HG02981 (cell line): ENCODE measurements around the gene ZFPL1.
A peak's percentile ranks its signal among the peaks of the same experiment; 100 is the strongest.

Experiments
- ATAC-seq: cut with Tn5 transposase; IDR thresholded peaks from one replicate; pipeline ENCODE4 v1.9.1; 2021; ENCODE audit warnings: mild to moderate bottlenecking, moderate library complexity; ENCODE audit not compliant: unreplicated experiment

Gene ZFPL1

DNA sequence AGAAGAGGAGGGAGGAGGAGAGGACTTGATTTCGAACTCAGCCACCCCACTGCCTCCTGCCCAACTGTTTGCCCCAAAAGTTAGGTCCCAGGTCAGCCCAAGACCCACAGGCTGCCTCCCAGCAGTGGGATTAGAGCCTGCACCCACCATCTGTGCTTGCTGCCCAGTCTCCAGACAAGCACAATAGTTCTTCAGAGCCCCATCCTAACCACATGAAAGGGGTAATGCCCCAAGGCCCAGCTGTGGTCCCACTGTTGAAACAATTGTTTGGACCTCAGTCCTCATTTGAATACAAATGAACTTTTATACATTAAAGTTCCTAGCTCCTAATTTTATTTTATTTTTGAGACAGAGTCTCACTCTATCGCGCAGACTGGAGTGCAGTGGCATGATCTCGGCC is 6.6 kb downstream of the ZFPL1 start:
- ATAC-seq: no peak

DNA sequence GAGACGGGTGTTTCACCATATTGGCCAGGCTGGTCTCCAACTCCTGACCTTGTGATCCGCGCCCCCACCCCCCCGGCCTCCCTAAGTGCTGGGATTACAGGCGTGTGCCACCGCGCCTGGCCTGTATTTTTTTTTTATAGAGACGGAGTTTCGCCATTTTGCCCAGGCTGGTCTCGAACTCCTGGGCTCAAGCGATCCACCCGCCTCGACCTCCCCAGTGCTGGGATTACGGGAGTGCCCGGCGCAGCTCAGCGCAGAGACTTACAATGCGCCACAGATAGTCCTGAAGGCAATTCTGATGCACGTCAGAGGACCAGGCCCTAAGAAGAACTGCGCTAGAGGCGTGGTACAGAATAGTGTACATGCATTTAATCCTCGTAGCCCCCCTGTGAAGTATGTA is 11.4 kb downstream of the ZFPL1 start:
- no peak for ATAC-seq

DNA sequence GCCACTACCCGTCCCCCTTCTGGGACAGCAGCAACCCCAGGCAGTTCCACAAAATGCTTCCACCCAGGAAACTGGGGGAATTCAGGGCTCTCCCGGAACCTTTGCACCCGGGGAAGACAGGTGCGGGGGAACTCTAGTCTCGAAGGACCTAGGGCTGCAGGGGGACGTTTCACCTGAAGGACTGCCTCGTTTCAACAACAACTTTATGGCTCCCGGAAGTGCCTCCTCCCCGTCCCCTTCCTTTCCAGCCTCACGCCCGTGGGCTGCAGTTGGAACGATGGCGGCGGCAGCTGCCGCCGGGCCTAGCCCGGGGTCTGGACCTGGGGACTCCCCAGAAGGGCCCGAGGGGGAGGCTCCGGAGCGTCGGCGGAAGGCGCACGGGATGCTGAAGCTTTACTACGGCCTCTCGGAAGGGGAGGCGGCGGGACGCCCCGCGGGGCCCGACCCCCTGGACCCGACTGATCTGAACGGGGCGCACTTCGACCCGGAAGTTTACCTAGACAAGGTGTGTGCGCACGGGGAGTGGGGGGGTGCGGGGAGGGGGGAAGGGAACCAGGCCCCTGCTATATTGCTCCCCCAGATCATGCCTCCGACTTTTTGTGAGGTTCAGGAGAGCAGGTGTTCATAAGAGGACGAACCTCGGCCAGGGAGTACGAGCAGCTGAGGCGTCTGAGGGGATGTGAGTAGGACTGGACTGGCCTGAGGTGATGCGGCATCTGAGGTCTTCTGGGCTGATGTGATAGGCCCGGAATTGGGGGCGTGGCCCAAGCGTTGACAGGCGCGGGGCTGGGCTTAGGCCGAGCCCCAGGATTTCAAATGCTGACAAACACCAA is 12.2 kb downstream of the ZFPL1 start, which contains the start of gene VPS51:
Gene VPS51, plus strand, starts transcription at position 241 of the 833 bp plus-strand sequence. Its CDS starts 37 bp downstream, at position 278.
- ATAC-seq: peak; percentile 86

DNA sequence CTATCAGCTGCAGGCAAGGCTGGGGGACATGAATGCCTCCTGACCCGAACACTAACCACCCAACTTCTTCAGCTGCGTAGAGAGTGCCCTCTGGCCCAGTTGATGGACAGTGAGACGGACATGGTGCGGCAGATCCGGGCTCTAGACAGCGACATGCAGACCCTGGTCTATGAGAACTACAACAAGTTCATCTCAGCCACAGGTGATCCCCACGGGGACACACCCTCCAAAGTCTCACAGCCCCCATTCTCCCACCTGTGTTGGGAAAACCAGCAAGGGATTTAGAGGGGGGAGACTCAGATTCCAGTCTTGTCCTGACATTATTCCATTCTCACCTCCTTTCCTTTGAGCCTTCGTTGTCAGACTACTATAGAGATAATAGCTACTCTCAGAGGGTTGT is 12.9 kb downstream of the ZFPL1 start:
- ATAC-seq: no peak

DNA sequence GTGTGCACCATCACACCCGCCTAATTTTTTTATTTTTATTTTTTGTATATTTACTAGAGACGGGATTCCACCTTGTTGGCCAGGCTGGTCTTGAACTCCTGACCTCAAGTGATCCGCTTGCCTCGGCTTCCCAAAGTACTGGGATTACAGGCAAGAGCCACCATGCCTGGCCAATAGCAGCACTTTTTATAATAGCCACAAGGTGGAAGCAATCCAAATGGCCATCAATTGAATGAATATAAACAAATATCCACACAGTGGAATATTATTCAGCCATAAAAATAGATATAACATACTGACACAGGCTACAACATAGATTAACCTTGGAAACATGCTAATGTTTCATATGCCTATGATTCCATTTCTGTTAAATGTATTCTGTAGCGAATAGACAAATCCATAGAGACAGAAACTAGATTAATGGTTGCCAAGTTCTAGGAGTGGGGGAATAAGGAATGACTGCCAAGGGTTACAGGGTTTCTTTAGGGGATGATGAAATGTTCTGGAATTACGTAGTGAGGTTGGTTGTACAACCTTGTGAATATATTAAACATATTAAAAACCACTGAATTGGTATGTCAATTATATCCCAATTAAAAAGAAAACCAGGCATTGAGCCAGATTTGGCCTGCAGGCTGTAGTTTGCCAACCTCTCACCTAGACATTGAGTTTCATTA is 16.8 kb downstream of the ZFPL1 start:
- no peak for ATAC-seq

DNA sequence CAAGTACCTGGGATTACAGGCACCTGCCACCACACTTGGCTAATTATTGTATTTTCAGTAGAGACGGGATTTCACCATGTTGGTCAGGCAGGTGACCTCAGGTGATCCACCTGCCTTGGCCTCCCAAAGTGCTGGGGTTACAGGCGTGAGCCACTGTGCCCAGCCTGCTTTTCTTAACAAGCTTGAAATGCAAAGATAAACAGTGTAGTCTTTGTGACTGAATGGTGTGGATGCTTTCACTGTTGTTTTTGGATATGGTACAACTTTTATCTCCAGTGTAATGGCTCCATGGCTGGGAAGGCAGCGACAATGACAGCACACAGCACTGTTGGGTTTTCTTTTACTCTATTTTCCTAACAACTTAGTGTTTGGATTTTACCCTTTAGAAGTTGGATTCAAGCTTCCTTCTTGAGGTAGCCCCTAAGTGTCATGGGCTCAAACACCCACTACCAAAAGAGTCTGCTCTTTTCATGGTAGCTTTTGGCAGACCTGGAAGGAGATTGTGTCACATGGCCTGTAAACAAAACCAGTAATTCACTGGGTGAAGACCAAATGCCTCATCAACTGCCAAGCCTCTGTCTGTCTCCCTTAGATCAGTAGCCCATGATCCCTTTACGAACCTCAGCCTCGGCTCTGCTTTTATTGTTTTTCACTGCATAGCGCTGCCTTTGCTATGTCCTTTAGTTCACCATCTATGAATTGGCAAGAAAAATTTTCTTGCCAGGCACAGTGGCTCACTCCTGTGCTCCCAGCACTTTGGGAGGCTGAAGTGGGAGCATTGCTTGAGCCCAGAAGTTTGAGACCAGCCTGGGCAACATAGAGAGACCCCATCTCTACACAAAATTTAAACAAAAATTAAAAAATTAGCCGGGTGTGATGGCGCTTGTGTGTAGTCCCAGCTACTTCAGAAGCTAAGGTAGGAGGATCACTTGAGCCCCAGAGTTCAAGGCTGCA is 18.4 kb downstream of the ZFPL1 start:
- no peak for ATAC-seq

DNA sequence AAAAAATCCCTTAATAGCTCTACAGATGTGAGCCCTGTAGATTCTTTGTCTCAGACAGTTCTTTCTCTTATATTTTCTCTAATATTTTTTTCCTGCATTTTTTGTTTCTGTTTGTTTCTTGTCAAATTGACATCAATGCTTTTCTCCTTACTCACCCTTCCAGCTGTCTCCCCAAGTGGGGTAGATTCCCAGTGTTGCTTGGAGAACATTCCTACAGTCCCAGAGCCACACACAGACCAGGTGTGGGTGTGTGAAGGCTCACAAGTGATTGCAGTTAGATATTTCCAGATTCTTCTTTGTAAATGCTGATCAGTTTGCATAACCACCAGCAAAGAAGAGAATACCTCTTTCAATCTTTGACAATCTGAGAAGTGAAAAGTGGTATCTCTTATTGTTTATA is 19.5 kb downstream of the ZFPL1 start:
- no peak for ATAC-seq

DNA sequence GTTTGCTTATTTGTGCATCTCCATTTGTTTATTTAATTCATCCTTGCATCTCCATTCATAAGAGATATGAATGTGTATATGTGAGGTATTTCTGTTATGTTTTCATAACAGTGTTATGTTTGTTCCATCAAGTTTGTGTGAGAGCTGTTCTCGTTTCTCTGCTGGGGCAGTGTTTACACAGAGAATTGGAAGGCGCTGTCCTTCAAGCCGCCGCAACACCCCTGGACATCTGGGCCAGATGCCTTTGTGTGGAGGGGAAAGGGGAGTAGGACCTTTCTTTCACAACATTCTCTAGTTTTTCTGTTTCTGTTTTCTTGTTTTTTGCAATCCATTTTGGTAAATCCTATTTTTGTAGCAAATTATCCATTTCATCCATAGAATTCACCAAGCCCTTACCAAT is 20.6 kb downstream of the ZFPL1 start:
- ATAC-seq: no peak

DNA sequence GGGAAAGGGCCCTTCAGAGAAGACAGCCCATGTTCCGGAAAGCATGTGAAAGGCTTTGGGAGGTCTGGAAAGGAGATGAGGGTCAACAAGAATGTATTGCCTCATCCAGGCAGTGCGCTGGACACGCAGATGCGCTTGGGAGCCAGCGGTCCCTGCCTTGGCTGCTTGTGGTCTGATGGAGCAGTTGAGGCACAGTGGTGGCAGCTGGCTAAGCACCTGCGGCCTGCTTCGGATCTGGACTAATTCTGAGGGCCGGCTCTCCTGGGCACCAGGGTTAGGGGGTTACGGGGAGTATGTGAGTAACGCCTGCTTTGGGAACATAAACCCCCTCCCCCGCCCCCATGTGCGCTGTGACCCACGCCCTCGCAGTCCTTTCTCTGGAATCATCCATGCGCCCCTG is 23.1 kb downstream of the ZFPL1 start:
- no peak for ATAC-seq

DNA sequence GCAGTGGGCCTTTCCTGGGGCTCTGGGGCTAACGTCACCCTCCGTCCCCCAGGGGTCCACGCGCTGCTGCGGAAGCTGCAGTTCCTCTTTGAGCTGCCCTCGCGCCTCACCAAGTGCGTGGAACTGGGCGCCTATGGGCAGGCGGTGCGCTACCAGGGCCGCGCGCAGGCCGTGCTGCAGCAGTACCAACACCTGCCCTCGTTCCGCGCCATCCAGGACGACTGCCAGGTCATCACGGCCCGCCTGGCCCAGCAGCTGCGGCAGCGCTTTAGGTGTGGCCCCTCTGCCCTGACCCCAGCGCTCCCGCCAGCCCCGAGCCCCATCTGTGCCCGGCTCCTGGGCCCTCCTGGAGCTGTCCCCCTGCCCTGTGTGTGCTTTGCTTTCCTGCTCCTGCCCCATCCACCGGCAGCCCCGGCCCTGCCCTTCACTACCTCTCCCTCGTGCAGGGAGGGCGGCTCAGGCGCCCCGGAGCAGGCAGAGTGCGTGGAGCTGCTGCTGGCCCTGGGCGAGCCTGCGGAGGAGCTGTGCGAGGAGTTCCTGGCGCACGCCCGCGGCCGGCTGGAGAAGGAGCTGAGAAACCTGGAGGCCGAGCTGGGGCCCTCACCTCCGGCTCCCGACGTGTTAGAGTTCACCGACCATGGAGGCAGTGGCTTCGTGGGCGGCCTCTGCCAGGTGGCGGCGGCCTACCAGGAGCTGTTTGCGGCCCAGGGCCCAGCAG is 23.9 kb downstream of the ZFPL1 start:
- no peak for ATAC-seq

DNA sequence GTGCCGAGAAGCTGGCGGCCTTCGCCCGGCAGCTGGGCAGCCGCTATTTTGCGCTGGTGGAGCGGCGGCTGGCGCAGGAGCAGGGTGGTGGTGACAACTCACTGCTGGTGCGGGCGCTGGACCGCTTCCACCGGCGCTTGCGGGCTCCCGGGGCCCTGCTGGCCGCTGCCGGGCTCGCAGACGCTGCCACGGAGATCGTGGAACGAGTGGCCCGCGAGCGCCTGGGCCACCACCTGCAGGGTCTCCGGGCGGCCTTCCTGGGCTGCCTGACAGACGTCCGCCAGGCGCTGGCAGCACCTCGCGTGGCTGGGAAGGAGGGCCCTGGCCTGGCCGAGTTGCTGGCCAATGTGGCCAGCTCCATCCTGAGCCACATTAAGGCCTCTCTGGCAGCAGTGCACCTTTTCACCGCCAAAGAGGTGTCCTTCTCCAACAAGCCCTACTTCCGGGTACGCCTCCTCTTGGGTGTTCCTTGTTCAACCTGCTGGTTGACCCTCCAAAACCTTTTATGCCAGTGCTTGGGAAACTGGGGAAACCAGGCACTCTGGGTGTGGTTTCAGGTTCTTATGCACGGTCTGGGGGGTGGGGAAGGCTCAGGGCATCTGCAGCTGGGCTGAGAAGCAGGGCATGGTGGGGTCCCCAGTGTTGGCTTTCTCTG is 24.6 kb downstream of the ZFPL1 start:
- no peak for ATAC-seq

DNA sequence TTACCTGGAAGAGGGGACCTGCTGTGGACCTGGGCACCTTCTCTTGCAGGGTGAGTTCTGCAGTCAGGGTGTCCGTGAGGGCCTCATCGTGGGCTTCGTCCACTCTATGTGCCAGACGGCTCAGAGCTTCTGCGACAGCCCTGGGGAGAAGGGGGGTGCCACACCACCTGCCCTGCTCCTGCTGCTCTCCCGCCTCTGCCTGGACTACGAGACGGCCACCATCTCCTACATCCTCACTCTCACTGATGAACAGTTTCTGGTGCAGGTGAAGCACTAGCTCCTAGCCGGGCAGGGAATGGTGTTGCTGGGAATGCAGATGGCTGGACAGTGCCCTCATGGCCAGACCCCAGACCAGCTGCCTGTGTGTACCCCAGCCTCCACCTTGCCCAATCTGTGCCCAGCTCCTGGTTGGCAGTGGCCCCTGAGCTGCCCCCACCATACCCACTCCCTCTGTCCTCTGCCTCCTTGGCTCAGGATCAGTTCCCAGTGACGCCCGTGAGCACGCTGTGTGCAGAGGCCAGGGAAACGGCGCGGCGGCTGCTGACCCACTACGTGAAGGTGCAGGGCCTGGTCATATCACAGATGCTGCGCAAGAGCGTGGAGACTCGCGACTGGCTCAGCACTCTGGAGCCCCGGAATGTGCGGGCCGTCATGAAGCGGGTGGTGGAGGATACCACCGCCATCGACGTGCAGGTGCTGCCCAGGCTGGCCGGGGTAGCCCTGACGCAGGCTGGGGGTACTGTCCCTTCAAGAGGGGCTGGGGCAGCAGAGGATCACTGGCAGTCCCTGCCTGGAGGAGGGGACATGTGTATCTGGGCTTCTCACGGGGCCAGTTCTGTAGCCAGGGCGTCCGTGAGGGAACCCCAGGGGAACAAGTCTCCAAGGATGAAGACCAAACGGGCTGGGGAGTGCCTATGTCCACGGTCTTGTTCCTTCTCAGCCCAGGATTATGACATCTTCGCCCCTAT is 25.5 kb downstream of the ZFPL1 start:
- ATAC-seq: no peak

DNA sequence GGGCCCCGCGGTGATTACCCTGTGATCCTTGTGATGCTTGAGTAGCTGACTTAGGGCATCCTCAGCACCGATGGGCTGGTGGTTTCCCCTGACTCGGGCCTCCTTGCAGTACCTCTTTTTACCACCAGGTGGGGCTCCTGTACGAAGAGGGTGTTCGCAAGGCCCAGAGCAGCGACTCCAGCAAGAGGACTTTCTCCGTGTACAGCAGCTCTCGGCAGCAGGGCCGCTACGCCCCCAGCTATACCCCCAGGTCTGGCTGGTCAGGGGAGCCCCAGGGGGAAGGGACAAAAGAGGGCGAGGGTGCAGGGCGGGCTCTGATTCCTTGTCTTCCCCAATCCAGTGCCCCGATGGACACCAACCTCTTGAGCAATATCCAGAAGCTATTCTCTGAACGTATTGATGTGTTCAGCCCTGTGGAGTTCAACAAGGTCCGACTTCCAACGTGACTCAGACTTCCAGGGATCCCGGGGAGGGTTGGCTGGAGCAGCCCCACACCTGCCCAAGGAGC is 26.4 kb downstream of the ZFPL1 start:
- no peak for ATAC-seq

DNA sequence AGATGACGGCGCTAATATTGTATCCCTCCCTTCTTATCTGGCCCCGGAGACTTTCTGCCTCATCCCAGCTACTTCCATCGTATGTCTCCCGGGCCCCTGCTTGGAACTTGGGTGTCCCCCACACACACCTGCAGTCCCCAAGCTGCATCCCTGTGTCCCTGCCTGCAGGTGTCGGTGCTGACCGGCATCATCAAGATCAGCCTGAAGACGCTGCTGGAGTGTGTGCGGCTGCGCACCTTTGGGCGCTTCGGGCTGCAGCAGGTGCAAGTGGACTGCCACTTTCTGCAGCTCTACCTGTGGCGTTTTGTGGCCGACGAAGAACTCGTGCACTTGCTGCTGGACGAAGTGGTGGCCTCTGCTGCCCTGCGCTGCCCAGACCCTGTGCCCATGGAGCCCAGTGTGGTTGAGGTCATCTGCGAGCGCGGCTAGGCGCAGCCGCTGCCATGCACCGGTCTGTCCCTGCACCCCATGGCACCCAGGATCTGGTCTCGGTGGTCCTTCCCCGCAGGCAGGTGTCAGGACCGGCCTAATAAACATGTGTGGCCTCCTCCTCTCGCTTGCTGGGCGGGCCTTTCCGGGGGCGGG is 27.2 kb downstream of the ZFPL1 start:
- ATAC-seq: no peak

DNA sequence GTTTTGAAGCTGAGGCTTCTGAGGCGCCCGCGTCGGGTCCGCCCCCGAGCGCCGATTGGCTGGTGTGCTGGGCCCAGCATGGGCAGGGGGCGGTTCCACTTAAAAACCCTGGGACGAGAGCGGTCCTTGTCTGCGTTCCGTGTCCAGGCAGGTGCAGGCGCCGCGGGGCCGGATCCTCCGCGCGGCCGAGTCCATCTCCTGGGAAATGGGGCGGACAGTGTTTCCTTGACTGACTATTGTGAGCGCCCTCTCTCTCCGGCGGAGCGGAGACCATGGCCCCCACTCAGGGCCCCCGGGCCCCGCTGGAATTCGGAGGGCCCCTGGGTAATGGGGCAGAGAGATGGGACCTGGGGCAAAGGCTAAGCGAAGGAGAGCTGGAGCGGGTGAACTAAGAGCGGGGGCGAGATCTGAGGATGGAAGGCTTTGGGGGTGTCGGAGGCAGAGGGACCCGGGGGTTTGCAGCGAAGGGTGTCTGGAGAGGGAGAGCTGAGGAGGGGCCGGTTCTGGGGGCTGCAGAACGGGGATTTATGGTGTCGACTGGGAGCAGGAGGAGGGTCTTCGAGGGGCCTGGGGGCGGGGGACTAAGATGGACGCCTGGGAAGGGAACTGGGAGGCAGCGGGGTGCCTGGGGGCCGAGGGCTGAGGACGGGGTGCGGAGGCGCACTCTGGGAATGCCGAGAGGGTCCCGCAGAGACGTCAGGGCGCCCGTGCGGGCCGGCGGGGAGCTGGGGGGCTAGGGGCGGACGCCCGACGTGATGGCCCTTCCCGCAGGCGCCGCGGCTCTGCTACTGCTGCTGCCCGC is 27.9 kb downstream of the ZFPL1 start, which contains the start of gene TM7SF2:
Gene TM7SF2, plus strand, starts transcription at position 129 of the 802 bp plus-strand sequence. Its CDS starts 144 bp downstream, at position 273.
- ATAC-seq: peak; percentile 60

DNA sequence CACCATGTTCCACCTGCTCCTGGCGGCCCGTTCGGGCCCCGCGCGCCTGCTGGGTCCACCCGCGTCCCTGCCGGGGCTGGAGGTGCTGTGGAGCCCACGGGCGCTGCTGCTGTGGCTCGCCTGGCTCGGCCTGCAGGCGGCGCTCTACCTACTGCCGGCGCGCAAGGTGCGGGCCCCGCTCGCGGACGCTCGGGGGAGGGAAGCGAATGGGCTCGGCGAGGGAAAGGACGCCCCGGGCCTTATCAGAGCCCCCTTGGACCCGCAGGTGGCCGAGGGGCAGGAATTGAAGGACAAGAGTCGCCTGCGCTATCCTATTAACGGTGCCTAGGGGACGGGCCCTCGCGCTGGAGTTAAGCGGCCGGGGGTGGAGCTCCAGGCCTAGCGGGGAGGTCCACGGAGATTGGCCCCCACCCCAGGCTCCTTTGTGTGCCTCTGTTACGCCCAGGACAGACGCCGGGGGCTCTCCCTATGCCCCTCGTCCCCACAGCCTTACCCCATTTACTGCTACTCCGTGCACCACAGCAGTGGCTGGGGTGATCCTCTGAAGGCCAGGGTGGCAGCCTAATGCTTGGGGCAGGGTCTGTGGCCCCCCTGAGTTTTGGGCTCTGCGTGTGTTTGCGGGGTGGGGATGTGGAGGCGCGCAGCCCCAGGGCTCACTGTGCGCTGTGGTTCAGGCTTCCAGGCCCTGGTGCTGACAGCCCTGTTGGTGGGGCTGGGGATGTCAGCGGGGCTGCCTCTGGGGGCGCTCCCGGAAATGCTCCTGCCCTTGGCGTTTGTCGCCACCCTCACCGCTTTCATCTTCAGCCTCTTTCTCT is 28.7 kb downstream of the ZFPL1 start:
- no peak for ATAC-seq

DNA sequence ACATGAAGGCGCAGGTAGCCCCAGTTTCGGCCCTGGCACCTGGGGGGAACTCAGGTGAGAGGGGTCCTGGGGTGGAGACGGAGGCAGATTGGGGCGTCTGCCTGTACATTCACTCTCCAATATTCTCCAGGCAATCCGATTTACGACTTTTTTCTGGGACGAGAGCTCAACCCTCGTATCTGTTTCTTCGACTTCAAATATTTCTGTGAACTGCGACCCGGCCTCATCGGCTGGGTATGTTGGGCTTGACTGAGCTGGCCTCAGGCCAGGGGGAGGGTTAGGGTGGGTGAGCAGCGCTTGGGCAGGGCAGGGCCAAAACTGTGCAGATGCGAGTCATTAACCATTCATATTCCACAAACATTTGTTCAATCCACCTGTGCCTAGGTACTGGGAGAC is 29.3 kb downstream of the ZFPL1 start:
- ATAC-seq: no peak
